ENCODE results near the gene LDLRAD4.

DNA sequence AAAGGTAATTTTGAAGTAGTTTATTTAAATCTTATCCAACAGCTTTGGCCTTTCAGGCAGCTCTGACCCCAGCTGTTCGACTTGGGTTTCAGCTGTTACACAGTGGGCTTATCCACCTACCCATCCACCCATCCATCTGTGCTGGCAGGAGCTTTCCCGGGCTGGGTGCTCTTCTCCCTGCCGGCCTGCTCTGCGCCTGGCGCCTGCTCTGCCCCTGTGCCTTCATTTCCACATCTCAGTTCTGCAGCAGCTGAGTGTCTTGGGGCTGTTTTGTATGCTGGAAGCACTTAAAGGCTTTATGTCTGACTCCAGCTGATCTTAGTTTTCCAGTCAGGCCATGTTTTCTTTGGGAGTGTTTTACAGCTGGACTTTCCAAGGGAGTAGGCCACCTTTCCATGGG, 24.2 kb downstream of the LDLRAD4 start:
- TF ChIP-seq CTCF (IDR thresholded peaks at IDR 0.05) (no peak), POLR2A (IDR thresholded peaks at IDR 0.05) (no peak), POLR2AphosphoS5 (IDR thresholded peaks at IDR 0.05) (no peak)

All from stomach (tissue), 4 donors.